Measurements from ENCODE around the gene SLC38A9.
A peak's percentile ranks its signal among the peaks of the same experiment; 100 is the strongest.
"Not testable (repeated sequence)": the region's sequence is repeated elsewhere in the genome, so short reads cannot be mapped to it uniquely, and the experiment has no call there.

Gene SLC38A9

GRCh38 chr5:55711507-55712022 lies 559 bp downstream of the SLC38A9 start:
- FAIRE-seq: no peak

GRCh38 chr5:55708732-55709131 lies 3.4 kb downstream of the SLC38A9 start:
- DNase-seq (ENCODE audit: extremely low spot score, insufficient read length, low read depth): no peak
- no peak for FAIRE-seq

More at GRCh38 chr5:55711507-55712022, 559 bp downstream of the SLC38A9 start:
- DNase-seq (ENCODE audit: extremely low spot score, insufficient read length, low read depth): no peak

- FAIRE-seq (peak; percentile 41), DNase-seq (ENCODE audit: extremely low spot score, insufficient read length, low read depth) (no peak)
Observed at GRCh38 chr5:55706230-55706629, 5.9 kb downstream of the SLC38A9 start.

DNA sequence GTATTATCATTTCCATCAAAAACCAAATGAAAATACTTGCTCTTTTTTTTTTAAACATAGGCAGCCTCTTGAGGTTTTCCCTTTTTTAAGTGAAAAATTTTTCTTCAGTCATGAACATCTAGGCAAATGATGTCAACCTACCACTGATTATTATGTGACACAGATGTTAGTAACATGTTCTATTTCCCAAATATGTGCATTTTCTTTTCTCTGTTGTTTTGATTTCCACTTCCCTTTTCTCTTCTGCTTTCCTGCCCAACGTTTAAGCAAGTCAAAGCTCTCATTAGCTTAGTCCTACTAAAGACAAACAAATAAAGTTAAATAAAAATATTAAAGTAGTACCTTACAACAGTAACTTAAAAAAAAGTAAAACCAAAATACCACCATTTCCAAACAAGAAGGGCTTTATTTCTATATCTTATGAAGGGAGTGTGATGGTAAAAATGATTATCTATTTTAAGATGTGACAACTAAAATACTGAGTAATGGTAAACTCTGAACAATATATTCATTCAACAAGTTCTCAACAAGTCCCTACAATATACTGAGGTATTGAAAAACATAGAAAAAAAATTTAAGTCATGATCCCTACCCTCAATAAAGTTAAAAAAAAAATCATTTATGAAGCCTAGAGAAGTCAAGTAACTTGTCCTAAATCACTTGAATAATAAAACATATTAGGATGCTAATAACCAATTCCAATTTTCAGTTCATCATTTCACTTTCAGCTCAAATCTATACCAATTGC lies 9.4 kb downstream of the SLC38A9 start:
- DNase-seq (ENCODE audit: extremely low spot score, insufficient read length, low read depth) (no peak), FAIRE-seq (peak; percentile 63)

GRCh38 chr5:55701462-55702103 lies 10.5 kb downstream of the SLC38A9 start:
- DNase-seq (ENCODE audit: extremely low spot score, insufficient read length, low read depth) (no peak), FAIRE-seq (peak; percentile 82)

DNA sequence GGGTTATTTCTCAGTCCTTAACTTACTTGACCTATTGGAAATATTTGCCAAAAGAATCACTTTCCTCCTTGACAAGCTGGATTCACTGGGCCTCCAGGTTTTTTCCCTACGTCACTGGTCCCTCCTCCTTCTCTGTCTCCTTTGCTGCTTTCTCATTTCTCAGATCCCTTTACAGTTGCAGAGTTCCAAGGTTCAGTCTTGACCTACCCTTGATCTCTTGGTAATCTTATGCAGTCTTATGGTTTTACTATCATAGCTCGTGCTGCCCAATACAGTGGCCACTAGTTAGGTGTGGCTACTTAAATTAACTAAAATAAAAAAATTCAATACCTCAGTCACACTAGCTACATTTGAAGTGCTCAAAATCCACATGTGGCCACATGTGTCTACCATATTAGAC lies 11.4 kb downstream of the SLC38A9 start:
- DNase-seq (ENCODE audit: extremely low spot score, insufficient read length, low read depth): no peak
- FAIRE-seq: no peak

DNA sequence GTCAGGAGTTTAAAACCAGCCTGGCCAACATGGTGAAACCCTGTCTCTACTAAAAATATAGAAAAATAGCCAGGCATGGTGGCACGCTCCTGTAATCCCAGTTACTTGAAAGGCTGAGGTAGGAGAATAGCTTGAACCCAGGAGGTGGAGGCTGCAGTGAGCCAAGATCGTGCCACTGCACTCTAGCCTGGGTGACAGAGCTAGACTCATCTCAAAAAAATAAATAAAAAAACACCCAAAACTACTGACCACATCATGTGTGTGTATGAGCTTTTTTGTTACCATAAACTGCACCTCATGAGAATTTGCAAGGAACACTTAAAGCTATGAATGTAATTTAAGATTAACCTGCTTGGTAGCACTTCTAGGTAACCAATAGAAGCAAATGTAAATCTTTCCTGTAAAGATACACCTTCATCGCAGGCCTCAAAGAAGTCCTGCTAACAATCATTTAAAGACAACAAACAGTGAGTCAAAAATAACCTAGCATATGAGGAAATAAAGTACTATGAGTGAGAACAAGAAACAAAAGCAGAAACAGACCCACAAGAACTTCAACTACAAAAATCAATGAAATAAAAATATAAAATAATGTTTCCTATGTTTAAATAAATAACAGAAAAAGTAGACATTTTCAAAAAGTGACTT lies 13.0 kb downstream of the SLC38A9 start:
- FAIRE-seq (peak; percentile 38), DNase-seq (ENCODE audit: extremely low spot score, insufficient read length, low read depth) (no peak)

GRCh38 chr5:55696704-55697103 lies 15.4 kb downstream of the SLC38A9 start:
- not testable (repeated sequence) for FAIRE-seq; DNase-seq (ENCODE audit: extremely low spot score, insufficient read length, low read depth)

GRCh38 chr5:55694152-55694830 lies 17.8 kb downstream of the SLC38A9 start:
- FAIRE-seq: peak; percentile 77
- no peak for DNase-seq (ENCODE audit: extremely low spot score, insufficient read length, low read depth)

DNA sequence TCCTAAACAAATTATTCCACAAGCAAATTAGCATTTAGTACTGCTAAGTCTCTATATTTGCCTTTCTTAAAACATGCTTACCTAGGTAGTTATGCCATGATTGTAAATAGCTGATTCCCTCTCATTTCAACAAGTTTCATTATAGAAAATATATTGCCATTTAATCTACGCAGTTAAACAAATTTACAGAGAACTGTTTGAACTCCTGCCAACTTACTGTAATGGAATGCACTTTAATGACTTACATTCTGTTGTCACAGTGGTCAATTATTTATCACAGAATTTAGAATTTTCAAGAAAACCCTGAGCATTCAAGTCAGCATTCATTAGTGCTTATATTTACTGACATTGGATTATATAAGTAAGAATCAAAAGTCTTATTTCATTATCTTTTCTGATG lies 19.6 kb downstream of the SLC38A9 start:
- FAIRE-seq: no peak
- DNase-seq (ENCODE audit: extremely low spot score, insufficient read length, low read depth): no peak

- no peak for DNase-seq (ENCODE audit: extremely low spot score, insufficient read length, low read depth)
- no peak for FAIRE-seq
Observed at GRCh38 chr5:55692106-55692417, 20.1 kb downstream of the SLC38A9 start.

DNA sequence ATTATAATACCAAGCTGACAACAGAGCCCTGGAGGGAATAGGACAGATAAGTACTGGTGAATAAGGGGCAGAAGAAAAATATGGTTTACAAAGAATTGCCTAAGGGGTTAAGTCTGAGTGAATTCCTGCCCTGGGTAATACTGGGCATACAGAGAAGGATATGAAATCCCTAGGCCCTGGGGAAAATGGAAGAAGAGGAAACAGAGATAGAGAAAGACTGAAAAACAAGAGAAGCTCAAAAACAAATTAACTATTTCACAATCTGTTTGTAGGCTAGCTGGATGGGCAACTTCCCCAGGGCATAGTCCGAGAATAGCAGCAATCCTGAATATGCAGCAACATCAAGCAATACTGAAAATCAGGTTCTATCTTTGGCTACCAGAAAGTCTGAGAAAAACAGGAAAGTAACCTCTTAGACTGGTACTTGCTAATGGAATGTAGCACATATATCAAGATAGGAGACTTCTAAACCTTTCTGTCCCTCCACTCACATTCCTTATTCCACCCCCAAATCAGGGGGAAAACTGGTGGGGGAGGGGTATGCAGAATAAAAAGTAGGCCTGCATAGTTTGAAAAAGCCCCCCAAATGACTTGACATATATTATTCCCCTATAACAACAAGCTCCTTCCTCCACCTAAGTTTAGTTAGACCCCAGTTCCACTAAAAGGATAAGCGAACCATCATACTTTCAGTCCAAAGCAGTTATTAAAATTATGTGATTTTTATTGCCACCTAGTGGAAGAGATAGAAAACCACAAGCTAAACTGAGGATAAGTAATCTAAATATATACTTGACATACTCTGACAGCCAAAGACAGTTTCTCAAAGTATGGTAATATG lies 20.6 kb downstream of the SLC38A9 start:
- DNase-seq (ENCODE audit: extremely low spot score, insufficient read length, low read depth) (no peak), FAIRE-seq (peak; percentile 80)

DNA sequence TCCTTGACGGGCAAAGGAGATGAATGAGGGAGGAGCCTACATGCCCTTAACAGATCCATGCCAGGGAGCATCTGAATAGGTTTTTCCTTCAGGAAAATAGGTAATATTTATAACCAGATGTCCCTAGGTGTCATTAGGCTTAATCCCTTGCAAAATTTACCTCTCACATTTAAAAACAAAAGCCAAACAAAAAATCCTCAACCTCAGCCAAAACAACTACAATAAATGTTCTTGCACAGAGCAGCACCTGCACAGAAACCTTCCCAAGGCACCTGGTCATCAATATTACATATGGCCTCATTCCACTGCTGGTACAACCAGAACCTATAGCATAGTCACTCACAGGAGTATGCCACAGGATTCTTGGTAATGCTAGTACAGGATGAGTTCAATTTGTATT lies 30.1 kb downstream of the SLC38A9 start:
- FAIRE-seq (no peak), DNase-seq (ENCODE audit: extremely low spot score, insufficient read length, low read depth) (no peak)

- DNase-seq (ENCODE audit: extremely low spot score, insufficient read length, low read depth): no peak
- FAIRE-seq: no peak
Observed at GRCh38 chr5:55681301-55681700, 30.8 kb downstream of the SLC38A9 start.

DNA sequence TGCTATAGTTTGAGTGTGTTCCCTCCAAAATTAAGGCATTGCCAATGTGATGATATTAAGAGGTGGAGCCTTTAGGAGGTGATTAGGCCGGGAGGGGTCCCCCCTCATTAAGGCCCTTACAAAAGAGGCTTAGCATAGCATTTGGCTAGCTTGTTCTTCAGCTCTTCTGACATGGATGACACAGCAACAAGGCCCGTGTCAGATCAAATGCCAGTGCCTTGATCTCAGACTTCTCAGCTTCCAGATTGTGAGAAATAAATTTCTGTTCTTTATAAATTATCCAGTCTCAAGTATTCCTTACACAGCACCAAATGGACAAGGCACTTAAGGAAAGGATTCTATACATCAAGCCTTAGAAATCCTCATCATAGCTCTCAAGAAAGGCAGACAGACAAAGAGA lies 31.8 kb downstream of the SLC38A9 start:
- DNase-seq (ENCODE audit: extremely low spot score, insufficient read length, low read depth) (no peak), FAIRE-seq (no peak)

- FAIRE-seq: no peak
- no peak for DNase-seq (ENCODE audit: extremely low spot score, insufficient read length, low read depth)
Observed at GRCh38 chr5:55679556-55679955, 32.6 kb downstream of the SLC38A9 start.

DNA sequence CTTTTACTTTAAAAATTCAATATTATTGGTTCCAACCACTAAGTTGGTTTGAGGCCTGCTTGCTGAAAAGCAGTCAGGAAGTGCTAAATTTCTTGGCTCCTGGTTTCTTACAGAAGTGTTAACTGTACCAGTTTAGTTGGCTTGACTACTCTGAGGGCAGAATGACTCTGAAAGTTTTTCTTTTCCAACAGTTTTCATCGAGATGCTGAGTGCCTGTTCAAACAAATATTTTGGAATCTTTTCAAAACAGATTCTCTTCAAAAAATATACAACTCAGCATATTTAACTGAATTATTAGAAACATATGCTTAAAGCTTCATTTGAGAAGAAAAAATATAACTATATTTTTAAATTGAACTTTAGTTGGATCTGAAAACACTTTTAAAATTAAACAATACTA lies 37.0 kb downstream of the SLC38A9 start:
- FAIRE-seq (no peak), DNase-seq (ENCODE audit: extremely low spot score, insufficient read length, low read depth) (no peak)

DNA sequence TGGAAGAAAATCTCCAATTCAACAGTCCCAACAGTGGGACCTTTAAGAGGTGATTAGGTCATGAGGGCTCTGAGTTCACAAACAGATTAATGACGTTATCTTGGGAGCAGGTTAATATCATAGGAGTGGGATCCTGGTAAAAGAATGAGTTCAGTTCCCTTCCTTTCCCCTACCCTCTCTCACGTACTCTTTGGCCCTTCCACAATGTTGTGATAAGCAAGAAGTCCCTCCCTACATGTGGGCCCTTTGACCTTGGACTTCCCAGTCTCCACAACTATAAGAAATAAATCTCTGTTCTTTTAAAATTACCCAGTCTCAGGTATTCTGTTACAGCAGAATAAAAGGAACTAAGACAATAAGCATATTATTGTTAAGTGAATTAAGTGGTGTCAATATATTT lies 37.8 kb downstream of the SLC38A9 start:
- DNase-seq (ENCODE audit: extremely low spot score, insufficient read length, low read depth) (no peak), FAIRE-seq (peak; percentile 36)

GRCh38 chr5:55672477-55672911 lies 39.6 kb downstream of the SLC38A9 start:
- DNase-seq (ENCODE audit: extremely low spot score, insufficient read length, low read depth) (no peak), FAIRE-seq (no peak)

GRCh38 chr5:55671975-55672374 lies 40.1 kb downstream of the SLC38A9 start:
- no peak for DNase-seq (ENCODE audit: extremely low spot score, insufficient read length, low read depth)
- no peak for FAIRE-seq
